Tibial artery (tissue), 4 donors: ENCODE data around the gene ANKS3.

Experiments used
- DNase-seq, 2 donors: peaks; one replicate each; pipeline ENCODE4 v3.0.0-alpha.2; 2019
- H3K27ac ChIP-seq, 2 donors: fragments of 200-600 bp; sonication (generic) in 1 of 2; 1 replicate in 1 of 2; 2 replicates in 1 of 2; pipeline ENCODE4 v1.5.1; 2018 to 2019; ENCODE audit warnings: mild to moderate bottlenecking in 1 of 2
- H3K27me3 ChIP-seq, 2 donors: fragments of 200-600 bp; sonication (generic) in 1 of 2; one replicate each; pipeline versions ENCODE4 v1.5.1 to v1.6.0; 2016 to 2019
- H3K36me3 ChIP-seq, 3 donors: fragments of 200-600 bp; sonication (generic) in 2 of 3; one replicate each; pipeline ENCODE4 v1.5.1; 2016 to 2019; ENCODE audit warnings: mild to moderate bottlenecking in 2 of 3
- H3K4me1 ChIP-seq, 4 donors: fragments of 200-600 bp; sonication (generic) in 2 of 4; 1 replicate in 3 of 4; 2 replicates in 1 of 4; pipeline ENCODE4 v1.5.1; 2016 to 2019
- H3K4me3 ChIP-seq, 2 donors: fragments of 200-600 bp; sonication (generic) in 1 of 2; 1 replicate in 1 of 2; 2 replicates in 1 of 2; pipeline ENCODE4 v1.5.1; 2018 to 2019; ENCODE audit warnings: mild to moderate bottlenecking in 2 of 2
- H3K9me3 ChIP-seq, 3 donors: fragments of 200-600 bp; sonication (generic) in 1 of 3; one replicate each; pipeline ENCODE4 v1.5.1; 2016 to 2019
- intact Hi-C: fragments of 100-400 bp; cut with DNase I; formaldehyde crosslinking; loops from one replicate; pipeline ENCODE4 v1.15.0; 2023; ENCODE audit warnings: low total_unique reads
- TF ChIP-seq, protein P1 (sequence below), 2 experiments: fragments of 200-600 bp in 1 of 2; fragments of 450-650 bp in 1 of 2; IDR thresholded peaks; one replicate each; pipeline ENCODE4 v1.5.1; 2017 to 2019; ENCODE audit warnings: antibody characterized with exemption in 2 of 2, mild to moderate bottlenecking in 1 of 2, moderate library complexity in 1 of 2

Gene ANKS3

DNA sequence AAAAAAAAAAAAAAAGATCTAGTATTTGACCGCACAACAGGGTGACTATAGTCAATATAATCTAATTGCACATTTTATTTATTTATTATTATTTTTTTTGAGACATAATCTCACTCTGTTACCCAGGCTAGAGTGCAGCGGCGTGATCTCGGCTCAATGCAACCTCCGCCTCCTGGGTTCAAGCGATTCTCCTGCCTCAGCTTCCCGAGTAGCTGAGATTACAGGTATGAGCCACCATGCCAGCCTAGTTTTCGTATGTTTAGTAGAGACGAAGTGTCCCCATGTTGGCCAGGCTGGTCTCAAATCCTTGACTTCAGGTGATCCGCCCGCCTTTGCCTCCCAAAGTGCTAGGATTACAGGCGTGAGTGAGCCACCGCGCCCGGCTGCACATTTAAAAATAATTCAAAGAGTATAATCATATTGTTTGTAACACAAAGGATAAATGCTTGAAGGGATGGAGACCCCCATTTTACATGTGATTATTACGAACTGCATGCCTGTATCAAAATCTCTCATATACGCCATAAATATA lies 794 bp downstream of the ANKS3 start:
- Histone ChIP-seq H3K27ac (peak overlapping the region; percentile 76 to 81), H3K9me3 (no peaks in the 10 kb centered on the region), H3K27me3 (no peaks in the 10 kb centered on the region), H3K4me3 (peak overlapping the region; percentile 76 to 83), H3K36me3 (peaks cover 9 to 30% (median 30%) of the 10 kb centered on the region in 3 donors), H3K4me1 (peaks cover 0 to 18% (median 11%) of the 10 kb centered on the region in 4 donors)
- DNase-seq: no peak
- TF ChIP-seq, protein P1, sequence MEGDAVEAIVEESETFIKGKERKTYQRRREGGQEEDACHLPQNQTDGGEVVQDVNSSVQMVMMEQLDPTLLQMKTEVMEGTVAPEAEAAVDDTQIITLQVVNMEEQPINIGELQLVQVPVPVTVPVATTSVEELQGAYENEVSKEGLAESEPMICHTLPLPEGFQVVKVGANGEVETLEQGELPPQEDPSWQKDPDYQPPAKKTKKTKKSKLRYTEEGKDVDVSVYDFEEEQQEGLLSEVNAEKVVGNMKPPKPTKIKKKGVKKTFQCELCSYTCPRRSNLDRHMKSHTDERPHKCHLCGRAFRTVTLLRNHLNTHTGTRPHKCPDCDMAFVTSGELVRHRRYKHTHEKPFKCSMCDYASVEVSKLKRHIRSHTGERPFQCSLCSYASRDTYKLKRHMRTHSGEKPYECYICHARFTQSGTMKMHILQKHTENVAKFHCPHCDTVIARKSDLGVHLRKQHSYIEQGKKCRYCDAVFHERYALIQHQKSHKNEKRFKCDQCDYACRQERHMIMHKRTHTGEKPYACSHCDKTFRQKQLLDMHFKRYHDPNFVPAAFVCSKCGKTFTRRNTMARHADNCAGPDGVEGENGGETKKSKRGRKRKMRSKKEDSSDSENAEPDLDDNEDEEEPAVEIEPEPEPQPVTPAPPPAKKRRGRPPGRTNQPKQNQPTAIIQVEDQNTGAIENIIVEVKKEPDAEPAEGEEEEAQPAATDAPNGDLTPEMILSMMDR (IDR thresholded peaks at IDR 0.05): no peak
- intact Hi-C loops: no loop called here

DNA sequence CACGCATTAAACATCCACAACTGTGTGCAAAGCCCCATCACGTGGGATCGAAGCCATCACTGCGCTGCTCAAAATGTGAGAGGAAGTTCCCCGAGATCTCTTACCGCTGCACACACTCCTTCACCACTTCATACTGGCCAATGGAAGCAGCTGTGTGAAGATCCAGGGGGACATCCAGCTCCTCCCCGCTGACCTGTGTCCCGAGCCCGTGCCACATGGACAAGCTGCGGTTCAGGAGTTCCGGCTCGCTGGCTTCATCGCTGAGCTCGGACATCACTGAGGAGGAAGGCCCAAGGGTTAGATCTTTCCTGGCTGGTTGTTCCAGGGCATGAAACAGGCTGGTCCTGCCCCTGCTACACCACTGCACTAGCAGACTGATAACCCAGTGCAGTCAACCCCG lies 4.2 kb downstream of the ANKS3 start:
- peaks cover 25 to 64% (median 49%) of the 10 kb centered on the region in 3 donors for H3K36me3 ChIP-seq
- H3K4me1 ChIP-seq: peaks cover 0 to 11% (median 5%) of the 10 kb centered on the region in 4 donors
- no peak overlapping the region for H3K27ac ChIP-seq
- intact Hi-C loops: no loop called here
- H3K4me3 ChIP-seq: no peak overlapping the region
- TF ChIP-seq, protein P1 (IDR thresholded peaks at IDR 0.05): no peak
- no peaks in the 10 kb centered on the region for H3K27me3 ChIP-seq
- no peaks in the 10 kb centered on the region for H3K9me3 ChIP-seq
- no peak for DNase-seq

DNA sequence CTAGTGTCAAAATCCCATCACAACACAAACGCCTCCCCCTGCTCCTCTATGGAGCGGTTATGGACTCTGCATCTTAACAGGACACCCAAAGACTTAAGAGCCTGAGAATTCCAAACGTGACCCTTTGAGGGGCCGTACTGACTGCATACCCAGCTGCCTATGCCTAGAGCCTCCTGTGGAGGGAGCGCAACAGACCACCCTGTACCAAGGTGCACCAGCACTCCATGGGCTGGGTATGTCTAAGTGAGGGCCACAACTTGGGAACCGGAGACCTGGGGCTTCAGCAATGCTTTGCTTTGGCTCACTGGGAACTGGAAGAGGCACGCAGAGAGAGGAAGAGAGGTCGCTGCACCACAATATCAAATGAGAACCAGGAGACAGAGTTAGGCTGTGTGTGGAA lies 5.4 kb downstream of the ANKS3 start:
- no peak for DNase-seq
- peaks cover 25 to 76% (median 49%) of the 10 kb centered on the region in 3 donors for H3K36me3 ChIP-seq
- intact Hi-C loops: no loop called here
- no peaks in the 10 kb centered on the region for H3K27me3 ChIP-seq
- no peak overlapping the region for H3K27ac ChIP-seq
- H3K4me3 ChIP-seq: no peak overlapping the region
- TF ChIP-seq, protein P1 (IDR thresholded peaks at IDR 0.05): no peak
- H3K9me3 ChIP-seq: no peaks in the 10 kb centered on the region
- H3K4me1 ChIP-seq: peaks cover 0 to 11% (median 5%) of the 10 kb centered on the region in 4 donors

DNA sequence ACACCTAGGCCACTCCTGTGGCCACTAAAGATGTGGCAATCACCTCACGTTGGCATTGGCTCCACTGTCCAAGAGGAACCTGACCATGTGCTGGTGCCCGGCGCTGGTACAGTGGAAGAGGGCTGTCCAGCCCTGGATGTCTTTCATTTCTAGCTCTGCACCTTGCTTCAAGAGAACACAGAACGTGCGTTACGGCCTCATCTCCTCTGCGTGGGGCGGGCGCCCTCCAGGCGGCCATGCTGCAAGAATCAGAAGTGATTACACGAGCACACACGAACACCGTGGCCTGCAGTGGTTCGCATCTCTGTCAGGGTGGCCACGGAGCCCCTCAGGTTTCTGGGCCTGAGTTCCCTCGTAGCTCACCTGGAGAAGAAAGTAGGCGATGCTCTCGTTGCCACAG lies 7.5 kb downstream of the ANKS3 start:
- TF ChIP-seq, protein P1 (IDR thresholded peaks at IDR 0.05): no peak
- Histone ChIP-seq H3K4me3 (no peak overlapping the region), H3K4me1 (no peaks in the 10 kb centered on the region), H3K9me3 (no peaks in the 10 kb centered on the region), H3K36me3 (peaks cover 34 to 96% (median 52%) of the 10 kb centered on the region in 3 donors), H3K27me3 (no peaks in the 10 kb centered on the region), H3K27ac (no peak overlapping the region)
- no peak for DNase-seq
- intact Hi-C loops: no loop called here

DNA sequence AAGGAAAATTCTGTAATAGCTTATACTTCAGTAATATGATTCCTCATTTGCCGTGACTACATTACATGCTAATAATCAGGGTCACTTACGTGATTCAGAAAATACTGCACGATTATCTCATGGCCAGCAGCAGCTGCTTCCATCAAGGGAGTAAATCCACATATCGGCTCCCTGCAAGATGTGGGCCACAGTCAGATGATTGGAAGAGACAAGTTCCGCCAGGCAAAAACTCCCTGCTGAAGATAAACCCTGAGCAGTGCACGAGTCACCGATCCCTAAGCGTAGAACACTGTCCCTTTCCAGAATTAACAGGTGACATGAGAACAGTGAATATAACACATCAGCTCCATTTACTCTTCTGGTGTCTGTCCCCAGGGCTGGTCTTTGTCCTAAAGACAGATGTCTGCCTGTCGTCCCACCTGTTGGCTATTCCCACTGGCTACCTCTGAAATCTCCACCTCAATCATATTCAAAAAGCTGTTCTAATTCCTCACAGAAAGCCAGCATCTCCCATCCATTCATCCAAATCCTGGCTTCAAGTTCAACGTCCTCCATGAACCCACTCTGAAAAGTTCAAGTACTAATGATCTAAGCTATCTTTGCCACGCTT lies 9.3 kb downstream of the ANKS3 start:
- Histone ChIP-seq H3K4me1 (no peaks in the 10 kb centered on the region), H3K27ac (no peak overlapping the region), H3K9me3 (no peaks in the 10 kb centered on the region), H3K4me3 (no peak overlapping the region), H3K36me3 (peaks cover 33 to 81% (median 37%) of the 10 kb centered on the region in 3 donors), H3K27me3 (no peaks in the 10 kb centered on the region)
- intact Hi-C loops: no loop called here
- TF ChIP-seq, protein P1 (IDR thresholded peaks at IDR 0.05): no peak
- DNase-seq: no peak
